SK-N-SH treated with all-trans-retinoic acid at 6 μM for 48 hours (cell line): ENCODE results near the gene HS3ST2.

Experiments
- ATAC-seq: fragments of 200-7000 bp; cut with Tn5 transposase; 3 replicates; pipeline ENCODE4 v1.9.1; 2020; ENCODE audit warnings: mild to moderate bottlenecking, moderate library complexity
- BACH2 ChIP-seq: fragments of 250-450 bp; sonication (Bioruptor Pico); IDR thresholded peaks from 2 replicates; pipeline ENCODE4 v1.9.0; 2021; ENCODE audit warnings: mild to moderate bottlenecking, borderline replicate concordance
- CSDC2 ChIP-seq: fragments of 250-450 bp; sonication (Bioruptor Pico); IDR thresholded peaks from 2 replicates; pipeline ENCODE4 v1.5.0; 2020; ENCODE audit warnings: mild to moderate bottlenecking, moderate library complexity
- CSRNP3 ChIP-seq: fragments of 250-450 bp; sonication (Bioruptor Pico); IDR thresholded peaks from 2 replicates; pipeline ENCODE4 v1.5.1; 2021; ENCODE audit warnings: mild to moderate bottlenecking, moderate library complexity
- ESRRG ChIP-seq: fragments of 250-450 bp; sonication (Bioruptor Pico); IDR thresholded peaks from 2 replicates; pipeline ENCODE4 v1.6.1; 2021; ENCODE audit warnings: mild to moderate bottlenecking
- OSR1 ChIP-seq: fragments of 250-450 bp; sonication (Bioruptor Pico); IDR thresholded peaks from 2 replicates; pipeline ENCODE4 v1.8.0; 2022; ENCODE audit warnings: moderate library complexity, mild to moderate bottlenecking, inconsistent platforms
- POU6F1 ChIP-seq: fragments of 250-450 bp; sonication (Bioruptor Pico); IDR thresholded peaks from 2 replicates; pipeline ENCODE4 v1.8.0; 2021; ENCODE audit warnings: low read depth, mild to moderate bottlenecking, moderate library complexity, borderline replicate concordance
- PPARA ChIP-seq: fragments of 250-450 bp; sonication (Bioruptor Pico); IDR thresholded peaks from 2 replicates; pipeline ENCODE4 v1.5.0; 2020; ENCODE audit warnings: mild to moderate bottlenecking, borderline replicate concordance
- RARB ChIP-seq: fragments of 250-450 bp; sonication (Bioruptor Pico); IDR thresholded peaks from 2 replicates; pipeline ENCODE4 v1.8.0; 2021; ENCODE audit warnings: mild to moderate bottlenecking, moderate library complexity
- SNAI2 ChIP-seq: fragments of 250-450 bp; sonication (Bioruptor Pico); IDR thresholded peaks from 2 replicates; pipeline ENCODE4 v1.5.0; 2020; ENCODE audit warnings: mild to moderate bottlenecking, moderate library complexity
- TCF4 ChIP-seq: fragments of 250-450 bp; sonication (Bioruptor Pico); IDR thresholded peaks from 2 replicates; pipeline ENCODE4 v1.8.0; 2021; ENCODE audit warnings: mild to moderate bottlenecking, moderate library complexity, borderline replicate concordance
- TOX ChIP-seq: fragments of 250-450 bp; sonication (Bioruptor Pico); IDR thresholded peaks from 2 replicates; pipeline ENCODE4 v1.8.0; 2021; ENCODE audit warnings: mild to moderate bottlenecking, moderate library complexity, borderline replicate concordance
- ZFP30 ChIP-seq: fragments of 450-650 bp; formaldehyde crosslinking; IDR thresholded peaks from 2 replicates; pipeline ENCODE4 v1.5.0; 2022; ENCODE audit warnings: mild to moderate bottlenecking, moderate library complexity
- ZNF565 ChIP-seq: fragments of 450-650 bp; formaldehyde crosslinking; conservative IDR thresholded peaks from 2 replicates; pipeline ENCODE4 v1.5.0; 2020; ENCODE audit warnings: low read depth, mild to moderate bottlenecking, moderate library complexity
- ZNF70 ChIP-seq: fragments of 450-650 bp; formaldehyde crosslinking; IDR thresholded peaks from 2 replicates; pipeline ENCODE4 v1.5.0; 2020; ENCODE audit warnings: mild to moderate bottlenecking, moderate library complexity
- ZNF8 ChIP-seq: fragments of 450-650 bp; formaldehyde crosslinking; IDR thresholded peaks from 2 replicates; pipeline ENCODE4 v1.5.0; 2020; ENCODE audit warnings: mild to moderate bottlenecking, moderate library complexity
- TF ChIP-seq, protein P1 (sequence below): fragments of 250-450 bp; sonication (Bioruptor Pico); IDR thresholded peaks from 2 replicates; pipeline ENCODE4 v1.8.0; 2020; ENCODE audit warnings: mild to moderate bottlenecking, moderate library complexity, borderline replicate concordance
- TF ChIP-seq, protein P2 (sequence below): fragments of 250-450 bp; sonication (Bioruptor Pico); IDR thresholded peaks from 2 replicates; pipeline ENCODE4 v1.5.1; 2020; ENCODE audit warnings: low read depth, mild to moderate bottlenecking, moderate library complexity

HS3ST2 gene

GRCh38 chr16:22813223-22813947, 577 bp upstream of the HS3ST2 start:
- peak; percentile 90 for ATAC-seq
- no peak for TF ChIP-seq OSR1 (CRISPR knock-in tag)
- no peak for TF ChIP-seq TCF4 (CRISPR knock-in tag)
- TF ChIP-seq, protein P1, sequence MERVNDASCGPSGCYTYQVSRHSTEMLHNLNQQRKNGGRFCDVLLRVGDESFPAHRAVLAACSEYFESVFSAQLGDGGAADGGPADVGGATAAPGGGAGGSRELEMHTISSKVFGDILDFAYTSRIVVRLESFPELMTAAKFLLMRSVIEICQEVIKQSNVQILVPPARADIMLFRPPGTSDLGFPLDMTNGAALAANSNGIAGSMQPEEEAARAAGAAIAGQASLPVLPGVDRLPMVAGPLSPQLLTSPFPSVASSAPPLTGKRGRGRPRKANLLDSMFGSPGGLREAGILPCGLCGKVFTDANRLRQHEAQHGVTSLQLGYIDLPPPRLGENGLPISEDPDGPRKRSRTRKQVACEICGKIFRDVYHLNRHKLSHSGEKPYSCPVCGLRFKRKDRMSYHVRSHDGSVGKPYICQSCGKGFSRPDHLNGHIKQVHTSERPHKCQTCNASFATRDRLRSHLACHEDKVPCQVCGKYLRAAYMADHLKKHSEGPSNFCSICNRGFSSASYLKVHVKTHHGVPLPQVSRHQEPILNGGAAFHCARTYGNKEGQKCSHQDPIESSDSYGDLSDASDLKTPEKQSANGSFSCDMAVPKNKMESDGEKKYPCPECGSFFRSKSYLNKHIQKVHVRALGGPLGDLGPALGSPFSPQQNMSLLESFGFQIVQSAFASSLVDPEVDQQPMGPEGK: no peak
- no peak for TF ChIP-seq BACH2 (CRISPR knock-in tag)
- TF ChIP-seq SNAI2: no peak
- no peak for TF ChIP-seq TOX (CRISPR knock-in tag)
- TF ChIP-seq CSRNP3: no peak
- TF ChIP-seq, protein P2, sequence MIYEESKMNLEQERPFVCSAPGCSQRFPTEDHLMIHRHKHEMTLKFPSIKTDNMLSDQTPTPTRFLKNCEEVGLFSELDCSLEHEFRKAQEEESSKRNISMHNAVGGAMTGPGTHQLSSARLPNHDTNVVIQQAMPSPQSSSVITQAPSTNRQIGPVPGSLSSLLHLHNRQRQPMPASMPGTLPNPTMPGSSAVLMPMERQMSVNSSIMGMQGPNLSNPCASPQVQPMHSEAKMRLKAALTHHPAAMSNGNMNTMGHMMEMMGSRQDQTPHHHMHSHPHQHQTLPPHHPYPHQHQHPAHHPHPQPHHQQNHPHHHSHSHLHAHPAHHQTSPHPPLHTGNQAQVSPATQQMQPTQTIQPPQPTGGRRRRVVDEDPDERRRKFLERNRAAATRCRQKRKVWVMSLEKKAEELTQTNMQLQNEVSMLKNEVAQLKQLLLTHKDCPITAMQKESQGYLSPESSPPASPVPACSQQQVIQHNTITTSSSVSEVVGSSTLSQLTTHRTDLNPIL: no peak
- TF ChIP-seq ESRRG (CRISPR knock-in tag): no peak
- TF ChIP-seq ZNF70 (CRISPR knock-in tag): no peak; the same call in 1 of the 2 replicates
- no peak for TF ChIP-seq ZNF565 (CRISPR knock-in tag)

DNA sequence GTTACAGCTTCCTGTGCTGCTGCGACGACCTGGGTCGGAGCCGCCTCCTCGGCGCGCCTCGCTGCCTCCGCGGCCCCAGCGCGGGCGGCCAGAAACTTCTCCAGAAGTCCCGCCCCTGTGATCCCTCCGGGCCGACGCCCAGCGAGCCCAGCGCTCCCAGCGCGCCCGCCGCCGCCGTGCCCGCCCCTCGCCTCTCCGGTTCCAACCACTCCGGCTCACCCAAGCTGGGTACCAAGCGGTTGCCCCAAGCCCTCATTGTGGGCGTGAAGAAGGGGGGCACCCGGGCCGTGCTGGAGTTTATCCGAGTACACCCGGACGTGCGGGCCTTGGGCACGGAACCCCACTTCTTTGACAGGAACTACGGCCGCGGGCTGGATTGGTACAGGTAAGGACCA, 746 bp downstream of the HS3ST2 start:
- TF ChIP-seq TCF4 (CRISPR knock-in tag) (no peak), ZFP30 (CRISPR knock-in tag) (no peak), BACH2 (CRISPR knock-in tag) (no peak), ZNF70 (CRISPR knock-in tag) (no peak), OSR1 (CRISPR knock-in tag) (no peak), CSDC2 (CRISPR knock-in tag) (no peak)
- TF ChIP-seq, protein P1: no peak
- TF ChIP-seq, protein P2: no peak
- ATAC-seq: no peak

DNA sequence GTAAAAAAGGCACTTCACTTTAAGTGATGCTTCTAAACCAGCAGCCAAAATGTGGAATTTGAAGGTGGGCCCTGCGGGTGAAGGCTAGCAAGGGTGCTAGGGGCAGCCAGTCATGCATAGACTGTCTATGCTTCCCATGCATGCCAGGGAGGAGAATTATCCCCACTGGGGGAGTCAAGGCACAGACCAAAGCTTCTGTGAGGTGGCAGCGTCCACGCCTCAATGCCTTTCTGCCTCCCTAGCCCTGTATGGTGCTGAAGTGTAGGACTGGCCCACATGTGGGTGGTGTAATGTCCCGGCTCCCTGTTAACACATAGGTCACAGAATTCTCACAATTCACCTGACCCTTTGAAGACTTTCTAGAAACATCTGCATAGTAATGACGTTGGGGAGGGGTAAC, 1.9 kb downstream of the HS3ST2 start:
- no peak for ATAC-seq
- no peak for TF ChIP-seq PPARA (CRISPR knock-in tag)
- TF ChIP-seq OSR1 (CRISPR knock-in tag): no peak
- no peak for TF ChIP-seq ZNF565 (CRISPR knock-in tag)
- TF ChIP-seq ZNF8: no peak
- no peak for TF ChIP-seq TCF4 (CRISPR knock-in tag)
- TF ChIP-seq ZFP30 (CRISPR knock-in tag): no peak
- no peak for TF ChIP-seq TOX (CRISPR knock-in tag)
- no peak for TF ChIP-seq CSRNP3
- TF ChIP-seq BACH2 (CRISPR knock-in tag): no peak
- TF ChIP-seq ZNF70 (CRISPR knock-in tag): no peak
- TF ChIP-seq POU6F1 (CRISPR knock-in tag): no peak
- TF ChIP-seq RARB (CRISPR knock-in tag): no peak
- no peak for TF ChIP-seq SNAI2
